Suprapubic skin (tissue), 4 donors: ENCODE data around the gene TNFRSF11A. TPM values are rescaled to one million over a fixed set of nuclear protein-coding genes. Genes with fewer than 3 reads are reported as not detected.

Experiments used
- DNase-seq, 2 donors: peaks; one replicate each; pipeline ENCODE4 v3.0.0-alpha.2; 2019; ENCODE audit warnings: low spot score in 2 of 2
- H3K27ac ChIP-seq: fragments of 200-600 bp; sonication (generic); one replicate; pipeline ENCODE4 v1.5.1; 2019
- H3K27me3 ChIP-seq: fragments of 200-600 bp; sonication (generic); one replicate; pipeline ENCODE4 v1.5.1; 2019
- H3K36me3 ChIP-seq: fragments of 200-600 bp; sonication (generic); one replicate; pipeline ENCODE4 v1.5.1; 2019
- H3K4me1 ChIP-seq: fragments of 200-600 bp; sonication (generic); one replicate; pipeline ENCODE4 v1.5.1; 2019
- H3K4me3 ChIP-seq: fragments of 200-600 bp; sonication (generic); one replicate; pipeline ENCODE4 v1.5.1; 2019; ENCODE audit warnings: mild to moderate bottlenecking
- H3K9me3 ChIP-seq: fragments of 200-600 bp; sonication (generic); one replicate; pipeline ENCODE4 v1.5.1; 2019
- CTCF ChIP-seq, 2 donors: fragments of 200-600 bp in 1 of 2; fragments of 450-650 bp in 1 of 2; sonication (generic) in 1 of 2; IDR thresholded peaks; one replicate each; pipeline ENCODE4 v1.5.1; 2016 to 2019; ENCODE audit warnings: antibody characterized with exemption in 2 of 2, mild to moderate bottlenecking in 1 of 2, moderate library complexity in 1 of 2
- EP300 ChIP-seq: sonication (generic); formaldehyde crosslinking; IDR thresholded peaks from one replicate; pipeline ENCODE4 v1.6.1; 2017; ENCODE audit warnings: antibody characterized with exemption
- POLR2A ChIP-seq, 2 donors: fragments of 450-650 bp; IDR thresholded peaks; one replicate each; pipeline ENCODE4 v1.6.1; 2017; ENCODE audit warnings: antibody characterized with exemption in 2 of 2, mild to moderate bottlenecking in 2 of 2, moderate library complexity in 2 of 2
- POLR2AphosphoS5 ChIP-seq, 3 donors: sonication (generic); formaldehyde crosslinking; IDR thresholded peaks; one replicate each; pipeline ENCODE4 v1.6.1; 2017; ENCODE audit warnings: antibody characterized with exemption in 3 of 3
- WGBS: methylation state at CpG from one replicate; pipeline ENCODE4 v1.1.5; 2018; 5-methylcytosine and 5-hydroxymethylcytosine counted together
- total RNA-seq, 4 donors: library from RNA; depleted of rRNA; stranded (reverse); fragments of >200 nt; gene quantifications; one replicate each; pipeline ENCODE4 v1.1.0, GENCODE V29; 2016

The TNFRSF11A gene
- total RNA-seq, 4 donors from 2014 or later = 4.8 to 15.4 (median 5.9) TPM

GRCh38 chr18:62402342-62402948, 77.3 kb downstream of the TNFRSF11A start:
- WGBS = 92% methylated on average over 6 of the region's 6 CpGs

GRCh38 chr18:62403120-62403519, 78.0 kb downstream of the TNFRSF11A start:
- no peaks in the 10 kb centered on the region for H3K4me1 ChIP-seq
- no peaks in the 10 kb centered on the region for H3K27me3 ChIP-seq
- no peak for DNase-seq
- no peak overlapping the region for H3K27ac ChIP-seq
- 91% methylated on average over 3 of the region's 3 CpGs for WGBS
- no peaks in the 10 kb centered on the region for H3K36me3 ChIP-seq
- TF ChIP-seq POLR2A (IDR thresholded peaks at IDR 0.05) = no peak
- no peak for TF ChIP-seq POLR2AphosphoS5 (IDR thresholded peaks at IDR 0.05)
- TF ChIP-seq CTCF (IDR thresholded peaks at IDR 0.05) = no peak
- TF ChIP-seq EP300 = no peak
- H3K4me3 ChIP-seq = no peak overlapping the region
- H3K9me3 ChIP-seq = no peaks in the 10 kb centered on the region

More at GRCh38 chr18:62402342-62402948, 77.3 kb downstream of the TNFRSF11A start:
- Histone ChIP-seq H3K27ac (no peak overlapping the region), H3K36me3 (no peaks in the 10 kb centered on the region), H3K9me3 (no peaks in the 10 kb centered on the region), H3K27me3 (no peaks in the 10 kb centered on the region), H3K4me1 (no peaks in the 10 kb centered on the region), H3K4me3 (no peak overlapping the region)
- TF ChIP-seq EP300 (no peak), CTCF (IDR thresholded peaks at IDR 0.05) (no peak), POLR2AphosphoS5 (IDR thresholded peaks at IDR 0.05) (no peak), POLR2A (IDR thresholded peaks at IDR 0.05) (no peak)
- no peak for DNase-seq

- H3K9me3 ChIP-seq = no peaks in the 10 kb centered on the region
Observed at GRCh38 chr18:62404881-62405280, 79.8 kb downstream of the TNFRSF11A start.

GRCh38 chr18:62407660-62408059, 82.5 kb downstream of the TNFRSF11A start:
- TF ChIP-seq CTCF (IDR thresholded peaks at IDR 0.05) (no peak), POLR2AphosphoS5 (IDR thresholded peaks at IDR 0.05) (no peak), EP300 (no peak)
- DNase-seq = no peak
- Histone ChIP-seq H3K4me1 (no peaks in the 10 kb centered on the region), H3K27ac (no peak overlapping the region), H3K27me3 (peaks cover 4% of the 10 kb centered on the region), H3K36me3 (no peaks in the 10 kb centered on the region), H3K9me3 (no peaks in the 10 kb centered on the region), H3K4me3 (no peak overlapping the region)
- 87% methylated on average over 10 of the region's 10 CpGs for WGBS

More at GRCh38 chr18:62404881-62405280, 79.8 kb downstream of the TNFRSF11A start:
- Histone ChIP-seq H3K27ac (no peak overlapping the region), H3K36me3 (no peaks in the 10 kb centered on the region), H3K4me3 (no peak overlapping the region), H3K4me1 (no peaks in the 10 kb centered on the region), H3K27me3 (no peaks in the 10 kb centered on the region)
- DNase-seq = no peak
- 88% methylated on average over 3 of the region's 3 CpGs for WGBS
- TF ChIP-seq POLR2A (IDR thresholded peaks at IDR 0.05) (no peak), POLR2AphosphoS5 (IDR thresholded peaks at IDR 0.05) (no peak), EP300 (no peak), CTCF (IDR thresholded peaks at IDR 0.05) (no peak)

- Histone ChIP-seq H3K27me3 (peaks cover 4% of the 10 kb centered on the region), H3K36me3 (no peaks in the 10 kb centered on the region), H3K4me1 (no peaks in the 10 kb centered on the region), H3K27ac (no peak overlapping the region), H3K4me3 (no peak overlapping the region), H3K9me3 (no peaks in the 10 kb centered on the region)
- no peak for DNase-seq
- no peak for TF ChIP-seq EP300
- WGBS = 91% methylated on average over 5 of the region's 5 CpGs
Observed at GRCh38 chr18:62409821-62410220, 84.7 kb downstream of the TNFRSF11A start.
